GM18867 (cell line): Measurements from ENCODE around the gene CCDC57.

Experiments
- ATAC-seq: cut with Tn5 transposase; IDR thresholded peaks from one replicate; pipeline ENCODE4 v1.9.1; 2021; ENCODE audit warnings: mild to moderate bottlenecking, moderate library complexity; ENCODE audit not compliant: unreplicated experiment

Gene CCDC57

GRCh38 chr17:82129095-82129494 is 83.5 kb downstream of the CCDC57 start:
- no peak for ATAC-seq

- no peak for ATAC-seq
Measured at GRCh38 chr17:82128287-82128686, 84.4 kb downstream of the CCDC57 start.

GRCh38 chr17:82127704-82128103 is 84.9 kb downstream of the CCDC57 start:
- ATAC-seq = no peak

GRCh38 chr17:82127315-82127595 is 85.4 kb downstream of the CCDC57 start:
- no peak for ATAC-seq

- ATAC-seq = no peak
Measured at GRCh38 chr17:82126556-82127314, 85.9 kb downstream of the CCDC57 start.

GRCh38 chr17:82124101-82124500 is 88.5 kb downstream of the CCDC57 start:
- no peak for ATAC-seq

- ATAC-seq = no peak
Measured at GRCh38 chr17:82121660-82122629, 90.7 kb downstream of the CCDC57 start.

GRCh38 chr17:82121246-82121645 is 91.4 kb downstream of the CCDC57 start:
- ATAC-seq = no peak

- ATAC-seq = no peak
Measured at GRCh38 chr17:82120148-82120547, 92.5 kb downstream of the CCDC57 start.

GRCh38 chr17:82118815-82119380 is 93.7 kb downstream of the CCDC57 start:
- ATAC-seq = no peak

GRCh38 chr17:82118168-82118814 is 94.4 kb downstream of the CCDC57 start:
- ATAC-seq = no peak

- ATAC-seq = no peak
Measured at GRCh38 chr17:82117139-82118090, 95.2 kb downstream of the CCDC57 start.

- no peak for ATAC-seq
Measured at GRCh38 chr17:82116246-82116645, 96.4 kb downstream of the CCDC57 start.

GRCh38 chr17:82114872-82115271 is 97.8 kb downstream of the CCDC57 start:
- no peak for ATAC-seq

- no peak for ATAC-seq
Measured at GRCh38 chr17:82114447-82114846, 98.2 kb downstream of the CCDC57 start.

GRCh38 chr17:82113941-82114340 is 98.7 kb downstream of the CCDC57 start:
- ATAC-seq = no peak

GRCh38 chr17:82113422-82113821 is 99.2 kb downstream of the CCDC57 start:
- ATAC-seq = no peak

GRCh38 chr17:82112914-82113311 is 99.7 kb downstream of the CCDC57 start:
- ATAC-seq = no peak

- no peak for ATAC-seq
Measured at GRCh38 chr17:82112181-82112913, 100.3 kb downstream of the CCDC57 start.
